Activated T-cell treated with anti-CD3 and anti-CD28 coated beads, Interleukin-2, amount 50 U/mL, for 4 hours (primary cell): ENCODE results near the gene OGFOD3. TPM values are rescaled to one million over a fixed set of nuclear protein-coding genes. Genes with fewer than 3 reads are reported as not detected.

ENCODE experiments used
- ATAC-seq, 2 donors: fragments of 200-7000 bp; cut with Tn5 transposase; one replicate each; pipeline ENCODE4 v1.10.0; 2021
- DNase-seq: peaks from one replicate; pipeline ENCODE4 v3.0.0-alpha.2; 2020
- H3K27me3 Mint-ChIP-seq: one replicate; pipeline ENCODE4 v1.8.0; 2021; ENCODE audit warnings: low read depth, mixed read lengths
- H3K36me3 Mint-ChIP-seq: one replicate; pipeline ENCODE4 v1.8.0; 2022; ENCODE audit warnings: mixed read lengths; ENCODE audit not compliant: insufficient read depth
- H3K4me1 Mint-ChIP-seq: one replicate; pipeline ENCODE4 v1.8.0; 2021; ENCODE audit warnings: low read depth, mixed read lengths
- H3K4me3 Mint-ChIP-seq: one replicate; pipeline ENCODE4 v1.8.0; 2021; ENCODE audit warnings: mild to moderate bottlenecking, moderate library complexity, mixed read lengths
- H3K9me3 Mint-ChIP-seq: one replicate; pipeline ENCODE4 v1.8.0; 2021; ENCODE audit warnings: mixed read lengths
- total RNA-seq, 3 donors: library from RNA; stranded (reverse); gene quantifications; one replicate each; pipeline ENCODE4 v1.2.1, GENCODE V29; 2021

The OGFOD3 gene
- total RNA-seq, 3 donors from 2014 or later: 23.2 to 29.1 (median 24.0) TPM

GRCh38 chr17:82396601-82397435 lies 21.6 kb downstream of the OGFOD3 start:
- Mint-ChIP-seq H3K4me3 (no peak overlapping the region), H3K27me3 (no peaks in the 10 kb centered on the region), H3K36me3 (peaks cover 11% of the 10 kb centered on the region), H3K4me1 (peaks cover 12% of the 10 kb centered on the region), H3K9me3 (no peaks in the 10 kb centered on the region)
- ATAC-seq (no peak), DNase-seq (no peak)

- H3K36me3 Mint-ChIP-seq: peaks cover 8% of the 10 kb centered on the region
- no peaks in the 10 kb centered on the region for H3K4me1 Mint-ChIP-seq
- no peaks in the 10 kb centered on the region for H3K27me3 Mint-ChIP-seq
- H3K9me3 Mint-ChIP-seq: no peaks in the 10 kb centered on the region
- no peak overlapping the region for H3K4me3 Mint-ChIP-seq
- DNase-seq: no peak
- no peak for ATAC-seq
Observed at GRCh38 chr17:82394278-82394677, 24.1 kb downstream of the OGFOD3 start.

- Mint-ChIP-seq H3K4me1 (no peaks in the 10 kb centered on the region), H3K9me3 (no peaks in the 10 kb centered on the region), H3K27me3 (no peaks in the 10 kb centered on the region), H3K4me3 (no peak overlapping the region), H3K36me3 (peaks cover 8% of the 10 kb centered on the region)
- ATAC-seq: no peak
- no peak for DNase-seq
Observed at GRCh38 chr17:82392941-82393340, 25.4 kb downstream of the OGFOD3 start.

- Mint-ChIP-seq H3K27me3 (peaks cover 2% of the 10 kb centered on the region), H3K4me3 (no peak overlapping the region), H3K9me3 (no peaks in the 10 kb centered on the region), H3K4me1 (no peaks in the 10 kb centered on the region), H3K36me3 (peaks cover 8% of the 10 kb centered on the region)
- DNase-seq: no peak
- no peak for ATAC-seq
Observed at GRCh38 chr17:82392209-82392920, 26.0 kb downstream of the OGFOD3 start.

- Mint-ChIP-seq H3K9me3 (no peaks in the 10 kb centered on the region), H3K4me1 (no peaks in the 10 kb centered on the region), H3K27me3 (peaks cover 2% of the 10 kb centered on the region), H3K36me3 (peaks cover 8% of the 10 kb centered on the region), H3K4me3 (no peak overlapping the region)
- ATAC-seq (no peak), DNase-seq (no peak)
Observed at GRCh38 chr17:82391496-82392066, 26.8 kb downstream of the OGFOD3 start.

- Mint-ChIP-seq H3K4me1 (no peaks in the 10 kb centered on the region), H3K9me3 (no peaks in the 10 kb centered on the region), H3K36me3 (peaks cover 5% of the 10 kb centered on the region), H3K4me3 (no peak overlapping the region), H3K27me3 (peaks cover 2% of the 10 kb centered on the region)
- no peak for ATAC-seq
- DNase-seq: no peak
Observed at GRCh38 chr17:82390860-82391435, 27.4 kb downstream of the OGFOD3 start.

- no peaks in the 10 kb centered on the region for H3K4me1 Mint-ChIP-seq
Observed at GRCh38 chr17:82390015-82390859, 28.1 kb downstream of the OGFOD3 start.

GRCh38 chr17:82389379-82389778 lies 29.0 kb downstream of the OGFOD3 start:
- no peak for ATAC-seq
- Mint-ChIP-seq H3K9me3 (no peaks in the 10 kb centered on the region), H3K4me3 (no peak overlapping the region), H3K27me3 (peaks cover 6% of the 10 kb centered on the region), H3K4me1 (no peaks in the 10 kb centered on the region), H3K36me3 (peaks cover 5% of the 10 kb centered on the region)
- DNase-seq: no peak

More at GRCh38 chr17:82390015-82390859, 28.1 kb downstream of the OGFOD3 start:
- Mint-ChIP-seq H3K4me3 (no peak overlapping the region), H3K36me3 (peaks cover 5% of the 10 kb centered on the region), H3K9me3 (no peaks in the 10 kb centered on the region), H3K27me3 (peaks cover 6% of the 10 kb centered on the region)
- DNase-seq (no peak), ATAC-seq (no peak)

- no peak overlapping the region for H3K4me3 Mint-ChIP-seq
- peaks cover 6% of the 10 kb centered on the region for H3K27me3 Mint-ChIP-seq
- no peak for DNase-seq
- no peak for ATAC-seq
- H3K9me3 Mint-ChIP-seq: no peaks in the 10 kb centered on the region
- no peaks in the 10 kb centered on the region for H3K4me1 Mint-ChIP-seq
- peaks cover 5% of the 10 kb centered on the region for H3K36me3 Mint-ChIP-seq
Observed at GRCh38 chr17:82388922-82389283, 29.5 kb downstream of the OGFOD3 start.

GRCh38 chr17:82388223-82388921 lies 30.0 kb downstream of the OGFOD3 start:
- DNase-seq (no peak), ATAC-seq (no peak)
- no peaks in the 10 kb centered on the region for H3K9me3 Mint-ChIP-seq
- H3K27me3 Mint-ChIP-seq: peaks cover 11% of the 10 kb centered on the region
- H3K36me3 Mint-ChIP-seq: peaks cover 1% of the 10 kb centered on the region
- H3K4me1 Mint-ChIP-seq: no peaks in the 10 kb centered on the region
- no peak overlapping the region for H3K4me3 Mint-ChIP-seq

- H3K36me3 Mint-ChIP-seq: no peaks in the 10 kb centered on the region
- DNase-seq: no peak
- no peaks in the 10 kb centered on the region for H3K9me3 Mint-ChIP-seq
- no peaks in the 10 kb centered on the region for H3K4me1 Mint-ChIP-seq
- H3K4me3 Mint-ChIP-seq: no peak overlapping the region
- H3K27me3 Mint-ChIP-seq: peaks cover 11% of the 10 kb centered on the region
- no peak for ATAC-seq
Observed at GRCh38 chr17:82387705-82388106, 30.7 kb downstream of the OGFOD3 start.

GRCh38 chr17:82386881-82387704 lies 31.3 kb downstream of the OGFOD3 start:
- H3K4me1 Mint-ChIP-seq: no peaks in the 10 kb centered on the region
- H3K4me3 Mint-ChIP-seq: no peak overlapping the region
- H3K9me3 Mint-ChIP-seq: no peaks in the 10 kb centered on the region
- H3K36me3 Mint-ChIP-seq: no peaks in the 10 kb centered on the region
- DNase-seq: no peak
- ATAC-seq: no peak
- peaks cover 14% of the 10 kb centered on the region for H3K27me3 Mint-ChIP-seq
